GM18909 (cell line): ENCODE results near the gene ZNF860.
A peak's percentile ranks its signal among the peaks of the same experiment; 100 is the strongest.

Experiments used
- ATAC-seq: cut with Tn5 transposase; IDR thresholded peaks from one replicate; pipeline ENCODE4 v1.9.1; 2021; ENCODE audit warnings: mild to moderate bottlenecking; ENCODE audit not compliant: unreplicated experiment, poor library complexity

The ZNF860 gene

DNA sequence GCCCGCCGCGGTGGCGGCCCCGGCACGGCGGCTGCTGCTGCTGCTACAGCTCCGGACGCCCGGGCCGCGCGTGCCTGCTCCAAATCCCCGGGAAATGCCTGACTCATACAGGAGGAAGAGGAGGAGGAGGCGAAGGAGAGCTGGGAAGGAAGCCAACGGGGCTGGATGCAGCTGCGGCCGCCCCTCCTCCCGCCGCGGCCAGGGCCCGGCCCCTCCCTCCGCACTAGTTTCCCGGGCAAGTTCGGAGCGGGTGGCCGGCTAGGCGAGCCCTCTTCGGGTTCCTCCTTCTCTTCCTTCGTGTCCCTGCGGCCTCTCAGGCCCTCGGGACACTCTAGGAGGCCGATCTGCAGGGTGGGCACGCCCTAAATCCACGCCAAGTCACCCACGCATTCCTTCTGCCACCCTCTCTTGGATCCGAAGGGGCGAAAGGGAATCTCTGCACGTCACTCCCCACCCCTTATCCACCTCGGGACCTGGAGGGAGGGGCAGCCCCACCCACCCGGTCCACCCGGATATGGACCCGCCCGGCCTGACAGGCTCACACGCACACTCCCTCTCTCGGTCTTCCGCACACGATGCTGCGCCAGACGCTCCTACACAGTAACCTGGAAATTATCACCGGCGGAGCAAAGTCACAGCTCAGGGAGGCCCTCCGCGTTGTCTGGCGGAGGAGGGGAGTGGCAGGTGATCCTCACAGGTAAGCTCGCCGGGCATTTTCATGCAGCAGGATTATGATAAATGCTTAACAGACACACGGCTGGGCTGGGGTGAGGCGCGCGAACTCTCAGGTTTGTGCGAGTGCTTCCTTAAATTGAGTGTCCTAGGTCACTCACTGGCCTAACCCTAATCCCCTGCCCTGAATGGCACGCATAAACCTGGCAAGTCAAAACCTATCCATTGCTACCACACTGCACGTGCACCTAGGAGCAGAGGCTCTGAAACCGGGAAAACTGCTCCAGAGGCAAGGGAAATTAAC, at the start of gene ZNF860, which contains the start of gene OSBPL10:
Gene ZNF860, plus strand, starts transcription at position 545 of the 976 bp plus-strand sequence. CDS start 7,330 bp downstream, outside the sequence.
Gene OSBPL10, minus strand, starts transcription at position 57 of the 976 bp plus-strand sequence. CDS start 83 bp downstream, outside the sequence.
- peak; percentile 25 for ATAC-seq

DNA sequence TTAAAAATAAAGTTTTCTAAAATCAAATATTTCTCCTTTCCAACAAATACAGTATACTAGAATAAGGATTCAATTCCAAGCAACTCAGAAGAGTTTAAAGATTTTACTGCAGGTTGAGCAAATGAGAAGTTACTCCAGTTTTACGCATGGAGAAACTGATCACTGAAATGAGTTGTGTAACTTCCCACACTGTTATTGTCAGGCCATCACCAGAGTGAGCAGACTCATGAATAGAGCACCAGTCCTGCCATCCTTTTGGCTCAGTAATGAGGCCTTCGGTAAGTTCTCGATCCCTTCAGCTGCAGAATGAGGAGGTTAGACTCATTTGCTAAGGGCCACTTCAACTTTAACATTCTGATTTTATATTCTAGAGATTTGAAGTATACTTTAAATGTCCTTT, 48.6 kb upstream of the ZNF860 start:
- no peak for ATAC-seq

DNA sequence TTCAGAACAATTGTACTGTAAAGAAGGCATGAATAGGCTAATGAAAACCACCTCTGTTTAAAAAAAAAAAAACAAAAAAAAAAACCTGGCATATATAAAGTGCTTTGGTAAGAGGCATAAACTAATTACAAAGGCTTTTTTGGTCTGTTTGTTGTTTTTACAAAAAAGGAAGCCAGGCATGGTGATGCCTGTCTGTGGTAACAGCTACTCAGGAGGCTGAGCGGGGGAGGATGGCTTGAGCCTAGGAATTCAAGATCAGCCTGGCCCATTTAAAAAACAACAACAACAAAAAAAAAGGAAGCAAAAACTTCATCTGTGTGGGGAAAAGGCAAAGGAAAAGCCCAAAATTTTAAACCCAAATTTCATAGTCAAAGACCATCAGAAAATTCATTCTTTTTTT, 47.5 kb upstream of the ZNF860 start:
- no peak for ATAC-seq

DNA sequence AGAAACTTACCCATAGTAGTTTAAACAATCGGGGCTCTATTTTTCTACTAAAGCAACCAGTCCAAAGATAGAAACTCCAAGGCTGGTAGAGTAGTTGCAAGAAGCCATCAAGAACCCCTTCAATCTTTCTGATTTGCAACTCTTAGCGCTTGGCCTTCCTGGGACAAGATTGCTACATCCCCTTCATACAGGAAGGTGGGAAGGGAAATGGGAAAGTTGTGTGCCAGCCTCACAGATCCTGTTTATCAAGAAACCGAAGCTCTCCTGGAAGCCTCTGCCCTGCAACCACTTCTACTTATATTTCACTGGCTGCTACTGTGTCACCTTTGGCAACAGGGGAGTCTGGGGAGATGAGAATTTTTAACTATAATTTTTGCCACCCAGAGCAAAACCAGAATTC, 46.7 kb upstream of the ZNF860 start:
- ATAC-seq = no peak

DNA sequence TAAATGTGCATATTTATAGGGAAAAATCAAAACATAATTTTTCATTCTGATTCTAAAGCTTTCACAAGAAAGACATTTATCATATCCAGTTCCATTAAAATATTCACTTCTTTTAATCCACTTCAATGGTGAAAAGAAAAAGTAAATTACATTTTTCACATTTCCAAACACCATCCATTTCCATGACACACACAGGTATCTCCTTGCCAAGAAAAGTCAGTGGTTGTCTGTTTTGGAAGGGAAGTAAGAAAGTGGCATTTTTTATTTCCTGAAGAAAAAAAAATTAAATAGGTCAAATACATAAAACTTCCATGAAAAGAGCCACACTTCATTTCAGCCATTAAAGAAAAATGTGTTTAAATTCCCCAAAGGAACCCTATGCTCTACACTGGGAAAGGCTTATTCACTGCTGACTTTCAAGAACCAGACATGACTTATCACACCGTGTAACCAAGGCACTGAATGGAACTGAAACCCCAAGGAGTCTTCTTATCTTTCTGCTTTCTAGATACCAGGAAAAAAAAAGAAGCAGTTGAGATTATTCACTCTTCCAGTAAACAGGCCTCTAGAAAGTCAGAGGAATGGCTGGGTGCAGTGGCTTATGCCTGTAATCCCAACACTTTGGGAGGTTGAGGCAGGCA, 45.0 kb upstream of the ZNF860 start:
- ATAC-seq = no peak

DNA sequence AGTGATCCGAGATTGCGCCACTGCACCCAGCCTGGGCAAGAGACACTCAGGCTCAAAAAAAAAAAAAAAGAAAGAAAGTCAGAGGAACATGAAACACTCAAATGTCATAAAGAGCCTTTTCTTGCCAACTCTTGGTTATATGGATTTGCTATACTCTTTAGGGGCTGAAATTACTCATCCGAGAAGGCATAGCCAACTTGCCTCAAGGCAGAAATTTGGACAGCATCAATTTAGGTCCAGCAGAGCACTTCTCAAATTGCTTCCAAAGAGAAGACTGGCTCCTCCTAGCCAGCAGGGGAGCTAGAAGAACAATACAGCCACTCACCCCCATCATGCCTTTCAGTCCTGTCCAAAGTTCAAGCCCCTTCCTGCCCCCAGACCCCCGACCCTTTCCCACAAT, 44.3 kb upstream of the ZNF860 start:
- ATAC-seq = no peak

DNA sequence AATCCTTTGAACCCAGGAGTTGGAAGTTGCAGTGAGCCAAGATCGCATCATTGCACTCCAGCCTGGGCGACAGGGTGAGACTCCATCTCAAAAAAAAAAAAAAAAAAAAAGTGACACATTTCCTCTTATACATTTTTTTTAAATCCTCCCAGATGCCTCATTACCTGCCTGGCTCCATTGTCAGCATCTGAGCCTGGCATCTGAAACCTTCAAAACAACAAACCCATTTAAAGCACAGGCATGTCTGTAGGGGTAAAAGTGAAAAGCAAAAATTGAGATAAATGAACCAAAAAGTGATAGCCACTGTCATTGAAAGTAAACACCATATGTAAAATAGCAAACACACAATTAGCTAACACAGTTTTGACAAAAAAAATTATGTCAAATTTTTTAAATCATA, 39.1 kb upstream of the ZNF860 start:
- ATAC-seq = no peak

DNA sequence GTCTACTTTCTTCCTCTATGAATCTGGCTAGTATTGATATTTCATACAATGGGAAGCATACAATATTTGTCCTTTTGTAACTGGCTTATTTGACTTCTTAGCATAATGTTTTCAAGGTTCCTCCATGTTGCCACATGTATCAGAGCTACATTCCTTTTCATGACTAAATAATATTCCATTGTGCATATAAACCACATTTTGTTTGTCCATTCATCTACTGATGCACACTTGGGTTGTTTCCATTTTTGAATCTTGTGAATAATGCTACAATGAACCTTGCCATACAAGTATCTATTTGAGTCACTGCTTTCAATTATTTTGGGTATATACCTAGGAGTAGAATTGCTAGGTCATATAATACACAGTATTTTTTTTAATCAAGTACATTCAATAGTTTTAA, 38.5 kb upstream of the ZNF860 start:
- ATAC-seq = no peak

DNA sequence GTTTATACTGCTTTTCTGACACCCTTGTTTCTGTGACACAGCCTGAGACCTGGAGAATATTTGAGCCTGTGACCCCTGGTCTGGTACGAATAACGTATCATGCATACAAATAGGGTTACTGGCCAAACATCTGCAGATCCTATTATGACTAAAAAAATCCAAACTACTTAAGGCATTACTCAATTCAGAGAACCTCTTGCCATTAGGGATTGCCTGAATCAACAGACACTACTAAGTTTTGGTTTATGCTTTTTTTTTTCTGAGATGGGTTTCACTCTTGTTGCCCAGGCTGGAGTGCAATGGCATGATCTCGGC, 35.9 kb upstream of the ZNF860 start:
- peak; percentile 23 for ATAC-seq

DNA sequence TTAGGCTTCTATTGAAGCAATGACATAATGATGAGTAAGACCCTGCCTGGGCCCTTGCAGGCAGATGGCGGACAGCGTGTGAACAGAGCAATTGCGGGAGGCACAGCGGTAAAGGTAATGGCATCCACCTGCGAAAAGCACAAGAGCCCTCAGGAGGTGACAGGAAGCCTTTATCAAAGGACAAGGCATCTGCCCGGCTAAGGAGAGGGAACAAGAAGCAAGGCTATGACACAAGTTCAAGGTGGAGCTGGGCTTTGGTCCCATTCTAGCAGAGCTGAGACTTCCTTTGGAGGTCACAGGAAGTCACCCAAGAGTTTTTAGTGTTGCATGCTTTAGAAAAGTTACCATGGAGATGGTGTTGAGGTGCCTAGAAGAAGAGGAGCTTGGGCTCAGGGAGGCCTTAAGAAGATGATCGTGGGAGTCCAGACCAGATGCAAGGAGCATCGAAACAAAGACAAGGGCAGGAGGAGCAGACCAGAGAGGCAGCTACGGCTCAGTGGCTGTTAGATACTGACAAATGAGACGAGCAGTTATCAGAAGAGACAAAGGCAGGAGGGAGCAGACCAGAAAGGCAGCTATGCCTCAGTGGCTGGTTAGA, 35.0 kb upstream of the ZNF860 start:
- ATAC-seq = peak; percentile 46

DNA sequence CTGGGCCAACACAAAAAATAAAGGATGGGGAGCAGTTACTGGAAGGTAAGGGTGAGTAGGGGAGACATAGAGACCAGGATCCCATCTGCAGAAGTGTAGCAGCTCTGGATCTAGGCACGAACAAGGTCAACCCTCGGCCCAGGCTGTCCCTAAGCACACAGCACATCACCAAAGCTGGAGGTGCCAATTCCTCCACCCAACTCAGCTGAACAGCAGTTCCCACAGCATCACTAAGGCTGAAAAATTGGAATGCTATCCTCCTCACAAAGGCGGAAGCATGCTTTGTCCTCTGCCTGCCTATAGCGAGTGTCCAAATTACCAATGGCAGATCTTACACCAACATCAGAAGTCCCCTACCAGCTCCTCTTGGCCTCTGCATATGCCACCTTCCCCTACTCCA, 34.4 kb upstream of the ZNF860 start:
- no peak for ATAC-seq

DNA sequence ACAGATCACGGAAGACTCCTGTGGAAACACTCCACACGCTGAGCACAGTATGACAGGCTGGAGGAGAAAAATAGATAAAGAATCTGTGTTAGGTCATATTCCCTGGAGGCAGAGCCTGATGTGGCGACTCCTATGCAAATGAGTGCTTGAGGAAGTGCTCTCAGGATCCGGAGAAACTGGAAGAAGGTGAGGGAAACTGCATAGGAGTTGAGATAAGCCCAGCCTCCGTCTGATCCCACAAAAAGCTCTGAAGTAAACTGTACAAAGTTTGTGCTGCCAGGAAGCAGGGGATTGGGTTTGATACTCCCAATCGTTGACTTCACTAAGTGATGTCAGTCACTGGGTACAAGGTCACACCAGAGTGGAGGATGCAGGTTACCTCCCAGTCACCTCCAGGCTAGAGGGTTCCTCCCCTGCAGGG, 33.9 kb upstream of the ZNF860 start:
- ATAC-seq = no peak

DNA sequence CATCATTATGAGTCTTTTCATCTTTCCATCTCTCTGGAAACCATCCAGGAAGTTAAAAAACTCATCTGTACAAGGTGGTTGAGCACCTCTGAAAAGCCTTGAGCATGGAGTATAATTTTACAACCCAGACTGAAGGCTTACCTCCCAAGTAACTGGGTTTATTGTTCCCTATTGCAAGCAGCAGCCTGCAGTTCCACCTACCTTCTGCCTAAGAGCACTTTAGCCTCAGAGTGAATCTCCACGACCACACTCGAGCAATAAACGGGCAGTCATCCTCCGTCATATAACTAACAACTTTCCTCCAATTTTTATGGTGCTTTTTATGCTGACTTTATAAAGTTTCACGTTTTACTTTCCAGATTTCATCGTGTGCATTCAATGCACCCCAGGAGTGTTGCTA, 33.3 kb upstream of the ZNF860 start:
- no peak for ATAC-seq

DNA sequence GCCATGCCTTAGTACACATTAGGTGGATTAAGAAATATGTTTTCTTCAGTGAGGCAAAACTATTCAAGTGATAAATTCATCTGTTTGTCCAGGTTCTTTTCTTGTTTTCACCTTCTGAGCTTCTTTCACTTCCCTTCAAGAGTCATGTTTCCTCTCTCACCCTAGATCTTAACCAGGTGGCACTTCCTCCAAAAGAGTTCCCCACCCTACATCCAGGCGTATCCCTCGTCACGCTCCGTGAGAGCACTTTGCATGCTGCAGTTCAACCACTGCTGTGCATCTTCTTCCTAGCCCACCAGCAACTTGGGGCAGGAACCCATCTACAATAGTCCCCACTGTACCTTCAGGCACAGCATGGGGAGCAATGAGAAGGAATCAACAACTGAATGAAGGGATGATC, 29.3 kb upstream of the ZNF860 start:
- ATAC-seq = peak; percentile 87

DNA sequence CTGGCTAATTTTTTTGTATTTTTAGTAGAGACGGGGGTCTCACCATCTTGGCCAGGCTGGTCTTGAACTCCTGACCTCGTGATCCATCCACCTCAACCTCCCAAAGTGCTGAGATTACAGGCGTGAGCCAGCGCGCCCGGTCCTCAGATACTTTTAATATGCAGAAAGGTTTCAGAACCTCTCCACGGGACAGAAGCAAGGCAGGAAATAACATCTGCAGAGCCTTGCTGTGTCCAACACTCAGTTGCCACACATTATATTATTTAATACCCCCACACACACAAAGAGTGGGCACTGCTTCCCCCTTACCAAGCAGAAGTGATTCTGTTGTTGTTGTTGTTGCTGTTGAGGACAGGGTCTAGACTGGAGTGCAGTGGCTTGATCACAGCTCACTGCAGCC, 28.5 kb upstream of the ZNF860 start:
- no peak for ATAC-seq

DNA sequence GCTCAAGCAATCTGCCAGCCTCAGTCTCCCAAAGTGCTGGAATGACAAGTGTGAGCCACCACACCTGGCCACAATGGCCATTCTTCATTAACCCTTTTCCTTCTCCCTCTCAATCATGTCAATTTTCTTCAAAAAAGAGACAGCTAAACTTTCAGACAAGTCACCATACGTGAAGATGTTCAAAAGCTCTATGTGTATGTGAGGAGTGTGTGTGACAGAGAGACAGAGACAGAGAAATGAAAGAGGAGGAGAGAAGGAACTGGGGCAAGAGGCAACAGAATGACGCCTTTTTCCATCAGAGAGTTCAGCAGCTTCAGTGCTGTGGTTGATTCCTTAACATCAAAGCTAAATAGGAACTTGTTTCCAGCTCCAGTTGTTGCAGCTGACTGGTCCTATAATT, 27.9 kb upstream of the ZNF860 start:
- ATAC-seq = no peak

DNA sequence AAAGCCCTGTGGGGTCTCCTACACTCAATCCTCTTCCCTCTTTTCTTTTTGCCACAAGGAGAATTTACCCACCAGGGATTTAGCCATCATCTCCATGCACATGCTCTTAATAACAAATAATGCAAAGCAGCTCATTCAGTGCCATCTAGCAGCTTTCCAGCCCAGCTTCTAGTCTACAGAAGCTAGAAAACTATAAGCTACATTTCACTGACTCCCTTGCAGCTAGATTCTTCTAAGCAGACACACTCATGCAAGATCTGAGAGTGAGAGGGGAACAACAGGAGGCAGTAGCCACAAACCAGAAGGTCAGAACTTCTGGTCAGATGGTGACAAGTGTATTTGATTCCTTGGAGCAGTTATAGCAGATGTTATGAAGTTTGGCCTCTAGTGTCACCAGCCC, 26.0 kb upstream of the ZNF860 start:
- ATAC-seq = no peak

DNA sequence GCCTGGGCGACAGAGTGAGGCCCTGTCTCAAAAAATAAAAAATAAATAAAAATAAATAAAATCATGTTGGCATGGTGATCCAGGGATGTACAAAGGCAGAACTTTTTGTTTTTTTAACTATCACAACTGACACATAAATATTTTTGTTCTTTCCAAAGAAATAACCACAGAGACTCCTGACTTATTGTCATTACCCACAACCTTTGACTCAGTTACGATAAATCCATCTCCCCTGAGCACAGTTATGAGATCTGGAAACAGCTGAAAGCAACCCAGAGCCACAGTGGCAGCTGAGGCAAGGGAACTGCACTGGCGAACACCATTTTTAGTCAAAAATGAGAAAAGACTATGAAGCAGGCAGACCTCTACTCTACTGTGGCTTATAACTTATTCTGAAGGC, 24.4 kb upstream of the ZNF860 start:
- no peak for ATAC-seq

DNA sequence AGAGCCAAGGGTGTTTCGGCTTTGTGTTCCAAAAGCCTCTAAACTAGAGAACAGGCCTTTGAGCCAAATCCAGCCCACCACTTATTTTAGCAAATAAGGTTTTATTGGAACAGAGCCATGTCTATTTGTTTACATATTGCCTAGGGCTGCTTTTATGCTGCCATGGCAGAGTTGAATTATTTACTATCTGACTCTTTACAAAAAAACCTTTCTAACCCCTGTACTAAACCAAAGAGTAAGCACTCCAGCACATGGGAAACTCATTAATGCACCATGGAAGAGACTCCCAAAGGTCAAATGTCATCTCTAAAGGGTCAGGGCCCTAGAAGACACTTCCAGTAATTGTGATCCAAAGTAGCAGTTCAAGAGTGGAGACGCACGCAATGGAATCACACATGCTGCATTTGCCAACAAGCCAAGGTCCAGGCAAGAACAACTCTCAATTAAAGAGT, 22.8 kb upstream of the ZNF860 start:
- ATAC-seq = no peak

DNA sequence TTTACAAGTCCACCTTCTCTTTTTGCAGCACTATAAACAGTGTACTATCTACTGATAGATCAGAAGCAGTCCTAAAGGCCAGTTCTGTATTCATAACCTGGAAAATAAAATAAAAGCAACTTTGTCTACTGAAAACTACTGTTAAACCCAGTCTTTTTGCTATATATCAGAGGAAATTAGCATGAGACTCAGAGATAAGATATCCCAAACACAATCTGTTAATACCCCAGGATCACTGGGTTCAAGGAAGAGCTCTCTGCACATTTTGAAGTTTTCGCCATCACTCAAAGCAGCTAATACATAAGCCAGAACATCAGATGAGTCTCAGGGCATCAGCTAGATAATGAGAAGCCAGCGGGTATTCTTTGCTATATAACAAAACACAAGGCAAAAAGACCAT, 22.3 kb upstream of the ZNF860 start:
- ATAC-seq = no peak
